ENCODE results near the gene PGLYRP4. TPM values are rescaled to one million over a fixed set of nuclear protein-coding genes. Genes with fewer than 3 reads are reported as not detected.
A peak's percentile ranks its signal among the peaks of the same experiment; 100 is the strongest.

Gene PGLYRP4
- total and polyA plus RNA-seq, 2 donors from 2014 or later, result not detected

DNA sequence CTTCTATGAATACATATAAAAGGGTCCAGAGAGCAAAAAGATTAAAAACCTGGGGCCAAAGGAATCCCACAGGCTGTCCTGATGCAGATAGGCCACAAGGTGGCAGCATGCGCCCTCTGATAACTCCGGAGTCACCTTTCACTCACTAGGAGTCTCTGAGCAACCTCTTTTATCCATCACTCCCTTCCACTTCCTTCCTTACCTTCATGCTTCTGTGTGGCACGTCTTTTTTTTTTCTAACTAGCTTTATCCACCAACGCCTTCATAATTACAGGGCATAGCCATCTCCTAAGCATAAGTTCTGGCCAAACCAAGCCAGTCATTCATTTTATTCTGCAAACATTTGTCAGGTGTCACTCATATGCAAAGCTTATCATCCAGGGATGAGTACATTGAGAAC is 3.9 kb upstream of the PGLYRP4 start:
- peak; percentile 77 for FAIRE-seq
- H3K27me3 ChIP-seq (ENCODE audit: control insufficient read depth, insufficient read depth, low read length), result no peaks in the 10 kb centered on the region
- TF ChIP-seq, protein P1, sequence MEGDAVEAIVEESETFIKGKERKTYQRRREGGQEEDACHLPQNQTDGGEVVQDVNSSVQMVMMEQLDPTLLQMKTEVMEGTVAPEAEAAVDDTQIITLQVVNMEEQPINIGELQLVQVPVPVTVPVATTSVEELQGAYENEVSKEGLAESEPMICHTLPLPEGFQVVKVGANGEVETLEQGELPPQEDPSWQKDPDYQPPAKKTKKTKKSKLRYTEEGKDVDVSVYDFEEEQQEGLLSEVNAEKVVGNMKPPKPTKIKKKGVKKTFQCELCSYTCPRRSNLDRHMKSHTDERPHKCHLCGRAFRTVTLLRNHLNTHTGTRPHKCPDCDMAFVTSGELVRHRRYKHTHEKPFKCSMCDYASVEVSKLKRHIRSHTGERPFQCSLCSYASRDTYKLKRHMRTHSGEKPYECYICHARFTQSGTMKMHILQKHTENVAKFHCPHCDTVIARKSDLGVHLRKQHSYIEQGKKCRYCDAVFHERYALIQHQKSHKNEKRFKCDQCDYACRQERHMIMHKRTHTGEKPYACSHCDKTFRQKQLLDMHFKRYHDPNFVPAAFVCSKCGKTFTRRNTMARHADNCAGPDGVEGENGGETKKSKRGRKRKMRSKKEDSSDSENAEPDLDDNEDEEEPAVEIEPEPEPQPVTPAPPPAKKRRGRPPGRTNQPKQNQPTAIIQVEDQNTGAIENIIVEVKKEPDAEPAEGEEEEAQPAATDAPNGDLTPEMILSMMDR (IDR thresholded peaks at IDR 0.05; ENCODE audit: borderline replicate concordance, extremely low read depth, insufficient read depth), result peak; percentile 92
- H3K9me3 ChIP-seq (ENCODE audit: control insufficient read depth in 2 of 3, insufficient read depth in 1 of 3, low read length in 3 of 3), result no peaks in the 10 kb centered on the region
- H3K36me3 ChIP-seq (ENCODE audit: control insufficient read depth in 2 of 3, insufficient read depth in 3 of 3, low read length in 3 of 3), result no peaks in the 10 kb centered on the region
- H3K27ac ChIP-seq (ENCODE audit: low read depth in 2 of 2, low read length in 2 of 2), result no peak overlapping the region
- no peak overlapping the region for H3K4me3 ChIP-seq (ENCODE audit: low read length in 3 of 3)
- H3K4me1 ChIP-seq (ENCODE audit: control insufficient read depth in 2 of 3, insufficient read depth in 2 of 3, low read depth in 1 of 3, low read length in 3 of 3), result no peaks in the 10 kb centered on the region
- intact Hi-C loops (cut with DNase I), result loop anchor here (10.0 kb wide), 1 partner anchor 142 kb away; no protein-coding TSS in a partner anchor
- H3K9ac ChIP-seq (ENCODE audit: low read length in 3 of 3), result no peak overlapping the region
- DNase-seq, result peak in 4 of 5 donors; percentile 68 to 78 (median 73)

DNA sequence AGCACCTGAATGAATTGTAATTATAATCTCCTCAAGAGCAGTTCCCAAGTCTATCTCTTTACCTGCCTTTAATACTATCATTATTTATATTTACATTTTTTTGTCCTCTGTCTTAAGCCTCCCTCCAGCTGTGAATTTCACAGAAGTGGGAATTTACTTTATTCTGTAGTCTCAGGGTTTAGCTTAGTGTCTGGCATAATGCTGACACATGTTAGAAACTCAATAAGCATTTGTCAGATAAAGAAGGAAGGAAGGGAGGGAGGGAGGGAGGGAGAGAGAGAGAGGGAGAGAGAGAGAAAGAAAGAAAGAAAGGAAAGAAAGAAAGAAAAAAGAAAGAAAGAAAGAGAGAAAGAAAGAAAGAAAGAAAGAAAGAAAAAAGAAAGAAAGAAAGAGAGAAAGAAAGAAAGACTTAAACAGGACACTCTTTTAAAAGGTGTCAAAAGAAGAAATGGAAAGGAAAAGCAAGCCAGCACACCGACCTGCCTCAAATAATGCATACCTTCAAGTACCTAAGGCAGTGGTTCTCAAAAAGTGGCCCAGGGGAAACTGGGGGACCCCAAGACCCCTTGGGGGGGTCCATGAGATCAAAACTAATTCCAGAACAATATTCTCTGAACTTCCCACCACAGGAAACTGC is 1.8 kb upstream of the PGLYRP4 start:
- no peak for FAIRE-seq
- peak in 1 of 5 donors; percentile 2 for DNase-seq
- intact Hi-C loops (cut with DNase I), result loop anchor here (10.0 kb wide), 1 partner anchor 144 kb away; no protein-coding TSS in a partner anchor

DNA sequence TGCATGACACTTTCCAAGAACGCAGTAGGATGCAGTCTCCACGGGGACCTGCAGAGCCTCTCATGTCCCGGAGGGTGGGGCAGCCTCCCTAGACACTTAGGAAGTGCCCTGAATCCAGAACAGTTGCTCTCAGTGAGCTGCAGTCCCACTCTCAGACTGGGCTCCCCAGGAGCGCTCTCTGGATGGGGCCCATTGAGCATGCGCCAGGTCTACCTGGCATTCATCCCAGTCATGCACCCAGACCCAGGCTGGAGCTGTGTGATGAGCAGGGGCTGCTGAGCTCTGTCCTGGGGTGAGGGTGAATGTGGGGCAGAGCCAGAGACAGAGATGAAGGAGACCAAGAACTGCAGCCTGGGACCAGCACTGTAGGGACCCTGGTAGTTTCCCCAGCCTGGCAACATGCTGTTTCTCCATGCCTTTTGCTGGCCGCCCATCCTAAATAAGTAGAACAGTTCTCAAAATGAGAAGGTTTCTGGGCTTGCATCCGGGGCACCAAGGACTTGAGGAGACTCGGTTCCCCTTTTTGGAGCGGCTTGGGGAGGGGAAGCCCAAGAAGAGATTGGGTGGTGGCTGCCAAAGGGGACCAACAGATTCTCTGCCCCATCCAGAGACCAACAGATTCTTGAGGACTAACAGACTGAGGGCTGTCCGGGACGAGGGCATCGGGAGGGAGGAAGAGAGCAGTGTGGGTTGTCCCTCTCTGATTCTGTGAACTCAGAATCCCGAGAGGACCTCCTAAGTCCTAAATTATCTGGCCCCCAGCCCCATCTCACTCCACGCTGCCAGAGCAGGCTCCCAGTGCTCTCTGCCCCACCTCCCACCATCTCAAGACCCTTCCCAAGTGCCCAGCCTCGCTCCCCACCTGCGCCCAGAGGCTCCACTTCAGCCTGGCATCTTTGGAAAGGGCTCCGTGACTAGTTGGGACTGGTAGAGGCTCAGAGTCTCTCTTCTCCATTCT is 1.0 kb upstream of the PGLYRP4 start:
- intact Hi-C loops (cut with DNase I), result loop anchor here (10.0 kb wide), 1 partner anchor 145 kb away; no protein-coding TSS in a partner anchor
- Histone ChIP-seq H3K9ac (ENCODE audit: low read length in 3 of 3) (no peak overlapping the region), H3K9me3 (ENCODE audit: control insufficient read depth in 2 of 3, insufficient read depth in 1 of 3, low read length in 3 of 3) (no peaks in the 10 kb centered on the region), H3K27ac (ENCODE audit: low read depth in 2 of 2, low read length in 2 of 2) (no peak overlapping the region), H3K4me1 (ENCODE audit: control insufficient read depth in 2 of 3, insufficient read depth in 2 of 3, low read depth in 1 of 3, low read length in 3 of 3) (no peaks in the 10 kb centered on the region), H3K36me3 (ENCODE audit: control insufficient read depth in 2 of 3, insufficient read depth in 3 of 3, low read length in 3 of 3) (no peaks in the 10 kb centered on the region), H3K4me3 (ENCODE audit: low read length in 3 of 3) (no peak overlapping the region), H3K27me3 (ENCODE audit: control insufficient read depth, insufficient read depth, low read length) (no peaks in the 10 kb centered on the region)
- TF ChIP-seq, protein P1 (IDR thresholded peaks at IDR 0.05; ENCODE audit: borderline replicate concordance, extremely low read depth, insufficient read depth), result no peak
- no peak for FAIRE-seq
- DNase-seq, result peak in 1 of 5 donors; percentile 23

More for the DNA sequence above, 1.8 kb upstream of the PGLYRP4 start:
- TF ChIP-seq, protein P1 (IDR thresholded peaks at IDR 0.05; ENCODE audit: borderline replicate concordance, extremely low read depth, insufficient read depth), result no peak
- Histone ChIP-seq H3K9me3 (ENCODE audit: control insufficient read depth in 2 of 3, insufficient read depth in 1 of 3, low read length in 3 of 3) (no peaks in the 10 kb centered on the region), H3K9ac (ENCODE audit: low read length in 3 of 3) (no peak overlapping the region), H3K4me3 (ENCODE audit: low read length in 3 of 3) (no peak overlapping the region), H3K27ac (ENCODE audit: low read depth in 2 of 2, low read length in 2 of 2) (no peak overlapping the region), H3K27me3 (ENCODE audit: control insufficient read depth, insufficient read depth, low read length) (no peaks in the 10 kb centered on the region), H3K4me1 (ENCODE audit: control insufficient read depth in 2 of 3, insufficient read depth in 2 of 3, low read depth in 1 of 3, low read length in 3 of 3) (no peaks in the 10 kb centered on the region), H3K36me3 (ENCODE audit: control insufficient read depth in 2 of 3, insufficient read depth in 3 of 3, low read length in 3 of 3) (no peaks in the 10 kb centered on the region)

Measured in kidney (tissue), 14 donors.